Measurements from ENCODE around the gene SULF2. TPM values are rescaled to one million over a fixed set of nuclear protein-coding genes. Genes with fewer than 3 reads are reported as not detected.

Gene SULF2
- total and polyA plus RNA-seq, 9 of the 15 experiments (the other 6 are each of a cell fraction or from before 2014, with no cell fraction given) = 0.33 TPM; not detected in 8

DNA sequence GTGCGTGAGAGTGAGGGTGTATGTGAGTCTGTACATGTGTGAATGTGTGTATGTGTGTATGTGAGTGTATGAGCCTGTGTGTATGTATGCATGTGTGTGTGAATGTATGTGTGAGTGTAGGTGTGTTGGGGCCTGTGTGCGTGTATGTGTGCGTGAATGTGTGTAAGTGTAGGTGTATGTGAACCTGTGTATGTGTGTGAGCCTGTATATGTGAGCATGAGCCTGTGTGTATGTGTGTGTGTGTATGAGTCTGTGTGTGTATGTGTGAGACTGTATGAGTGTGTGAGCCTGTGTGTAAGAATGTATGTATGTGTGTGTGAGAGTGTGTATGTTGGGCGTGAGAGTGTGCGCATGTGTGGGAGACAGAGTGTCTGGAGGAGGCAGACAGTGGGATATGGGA lies 15.8 kb upstream of the SULF2 start:
- in situ Hi-C loops (cut with MboI) = no loop called here
- WGBS (ENCODE audit: insufficient coverage, low coverage, missing lambda C conversion rate) = 0% methylated on average over 5 of the region's 5 CpGs
- no peak overlapping the region for H3K4me2 ChIP-seq (ENCODE audit: insufficient read depth, low read length)
- DNase-seq (ENCODE audit: extremely low read depth in 1 of 4, low spot score in 3 of 4) (no peak), FAIRE-seq (no peak), ATAC-seq (no peak)
- H3K36me3 ChIP-seq (ENCODE audit: control insufficient read depth, insufficient read depth, low read length) = no peaks in the 10 kb centered on the region
- H2AFZ ChIP-seq (ENCODE audit: low read depth, low read length) = no peak overlapping the region
- H3K27ac ChIP-seq (ENCODE audit: extremely low read depth, low read depth, low read length) = no peak overlapping the region
- peaks cover 0 to 3% of the 10 kb centered on the region in 2 experiments; a peak in 1 of 5 replicates for H3K4me1 ChIP-seq (replicated peaks in 1 of 2; ENCODE audit: control insufficient read depth in 2 of 2, insufficient read depth in 2 of 2, low read length in 2 of 2)
- no peaks in the 10 kb centered on the region for H3K9me3 ChIP-seq (replicated peaks; ENCODE audit: control insufficient read depth, insufficient read depth, low read depth, low read length)
- CTCF ChIA-PET (ENCODE audit: low intra/inter-chr PET ratio) = no interaction called here
- H3K9me1 ChIP-seq (ENCODE audit: control insufficient read depth, insufficient read depth, low read length) = no peaks in the 10 kb centered on the region
- H4K20me1 ChIP-seq (replicated peaks; ENCODE audit: control insufficient read depth, insufficient read depth, low read length) = 0 out of 2 replicates have a peak, but pooled peaks cover 4% of the 10 kb centered on the region
- intact Hi-C loops (cut with micrococcal nuclease) = no loop called here
- H3K27me3 ChIP-seq (ENCODE audit: control insufficient read depth in 2 of 2, insufficient read depth in 2 of 2, low read length in 2 of 2) = peaks cover 18 to 40% of the 10 kb centered on the region in 2 experiments; a peak in 4 of 5 replicates
- no peaks in the 10 kb centered on the region for H3K79me2 ChIP-seq (ENCODE audit: control insufficient read depth, insufficient read depth, low read length)
- no peak overlapping the region for H3K4me3 ChIP-seq
- H3K9ac ChIP-seq (ENCODE audit: insufficient read depth in 1 of 2, low read depth in 2 of 2, low read length in 2 of 2) = no peak overlapping the region
- BruUV-seq (replicated peaks) = no TSS peak
- POLR2A ChIA-PET = no interaction called here
- no peak for TF ChIP-seq NFE2L1 (tag; IDR thresholded peaks at IDR 0.05; ENCODE audit: borderline replicate concordance, low read depth)
- no peak for TF ChIP-seq SAFB (IDR thresholded peaks at IDR 0.05; ENCODE audit: borderline replicate concordance, low read depth, low read length)
- TF ChIP-seq DACH1 (IDR thresholded peaks at IDR 0.05; ENCODE audit: partially characterized antibody) = no peak
- TF ChIP-seq SMAD3 (CRISPR knock-in tag; conservative IDR thresholded peaks at IDR 0.05) = no peak
- no peak for TF ChIP-seq TAF15 (IDR thresholded peaks at IDR 0.05; ENCODE audit: low read depth, low read length)
- TF ChIP-seq ELF4 (CRISPR knock-in tag; IDR thresholded peaks at IDR 0.05) = 0 out of 2 replicates have a peak, but pooled peaks have one; percentile 27
- no peak for TF ChIP-seq CBFA2T2 (conservative IDR thresholded peaks at IDR 0.05)
- TF ChIP-seq, protein P1, sequence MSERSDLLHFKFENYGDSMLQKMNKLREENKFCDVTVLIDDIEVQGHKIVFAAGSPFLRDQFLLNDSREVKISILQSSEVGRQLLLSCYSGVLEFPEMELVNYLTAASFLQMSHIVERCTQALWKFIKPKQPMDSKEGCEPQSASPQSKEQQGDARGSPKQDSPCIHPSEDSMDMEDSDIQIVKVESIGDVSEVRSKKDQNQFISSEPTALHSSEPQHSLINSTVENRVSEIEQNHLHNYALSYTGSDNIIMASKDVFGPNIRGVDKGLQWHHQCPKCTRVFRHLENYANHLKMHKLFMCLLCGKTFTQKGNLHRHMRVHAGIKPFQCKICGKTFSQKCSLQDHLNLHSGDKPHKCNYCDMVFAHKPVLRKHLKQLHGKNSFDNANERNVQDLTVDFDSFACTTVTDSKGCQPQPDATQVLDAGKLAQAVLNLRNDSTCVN (CRISPR knock-in tag; IDR thresholded peaks at IDR 0.05) = 0 out of 2 replicates have a peak, but pooled peaks have one; percentile 75
- TF ChIP-seq ILF3 (IDR thresholded peaks at IDR 0.05; ENCODE audit: borderline replicate concordance) = no peak
- no peak for TF ChIP-seq NR2F6 (CRISPR knock-in tag; IDR thresholded peaks at IDR 0.05)
- TF ChIP-seq CBFA2T3 (IDR thresholded peaks at IDR 0.05) = no peak
- no peak for TF ChIP-seq ASH1L (IDR thresholded peaks at IDR 0.05; ENCODE audit: borderline replicate concordance, low read depth, partially characterized antibody)
- TF ChIP-seq, protein P2, sequence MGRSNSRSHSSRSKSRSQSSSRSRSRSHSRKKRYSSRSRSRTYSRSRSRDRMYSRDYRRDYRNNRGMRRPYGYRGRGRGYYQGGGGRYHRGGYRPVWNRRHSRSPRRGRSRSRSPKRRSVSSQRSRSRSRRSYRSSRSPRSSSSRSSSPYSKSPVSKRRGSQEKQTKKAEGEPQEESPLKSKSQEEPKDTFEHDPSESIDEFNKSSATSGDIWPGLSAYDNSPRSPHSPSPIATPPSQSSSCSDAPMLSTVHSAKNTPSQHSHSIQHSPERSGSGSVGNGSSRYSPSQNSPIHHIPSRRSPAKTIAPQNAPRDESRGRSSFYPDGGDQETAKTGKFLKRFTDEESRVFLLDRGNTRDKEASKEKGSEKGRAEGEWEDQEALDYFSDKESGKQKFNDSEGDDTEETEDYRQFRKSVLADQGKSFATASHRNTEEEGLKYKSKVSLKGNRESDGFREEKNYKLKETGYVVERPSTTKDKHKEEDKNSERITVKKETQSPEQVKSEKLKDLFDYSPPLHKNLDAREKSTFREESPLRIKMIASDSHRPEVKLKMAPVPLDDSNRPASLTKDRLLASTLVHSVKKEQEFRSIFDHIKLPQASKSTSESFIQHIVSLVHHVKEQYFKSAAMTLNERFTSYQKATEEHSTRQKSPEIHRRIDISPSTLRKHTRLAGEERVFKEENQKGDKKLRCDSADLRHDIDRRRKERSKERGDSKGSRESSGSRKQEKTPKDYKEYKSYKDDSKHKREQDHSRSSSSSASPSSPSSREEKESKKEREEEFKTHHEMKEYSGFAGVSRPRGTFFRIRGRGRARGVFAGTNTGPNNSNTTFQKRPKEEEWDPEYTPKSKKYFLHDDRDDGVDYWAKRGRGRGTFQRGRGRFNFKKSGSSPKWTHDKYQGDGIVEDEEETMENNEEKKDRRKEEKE (IDR thresholded peaks at IDR 0.05; ENCODE audit: borderline replicate concordance in 1 of 2, control insufficient read depth in 1 of 2, low read depth in 2 of 2, low read length in 1 of 2) = peak in 1 of 2 experiments; percentile 76; a peak in 1 of 4 replicates
- TF ChIP-seq, protein P3, sequence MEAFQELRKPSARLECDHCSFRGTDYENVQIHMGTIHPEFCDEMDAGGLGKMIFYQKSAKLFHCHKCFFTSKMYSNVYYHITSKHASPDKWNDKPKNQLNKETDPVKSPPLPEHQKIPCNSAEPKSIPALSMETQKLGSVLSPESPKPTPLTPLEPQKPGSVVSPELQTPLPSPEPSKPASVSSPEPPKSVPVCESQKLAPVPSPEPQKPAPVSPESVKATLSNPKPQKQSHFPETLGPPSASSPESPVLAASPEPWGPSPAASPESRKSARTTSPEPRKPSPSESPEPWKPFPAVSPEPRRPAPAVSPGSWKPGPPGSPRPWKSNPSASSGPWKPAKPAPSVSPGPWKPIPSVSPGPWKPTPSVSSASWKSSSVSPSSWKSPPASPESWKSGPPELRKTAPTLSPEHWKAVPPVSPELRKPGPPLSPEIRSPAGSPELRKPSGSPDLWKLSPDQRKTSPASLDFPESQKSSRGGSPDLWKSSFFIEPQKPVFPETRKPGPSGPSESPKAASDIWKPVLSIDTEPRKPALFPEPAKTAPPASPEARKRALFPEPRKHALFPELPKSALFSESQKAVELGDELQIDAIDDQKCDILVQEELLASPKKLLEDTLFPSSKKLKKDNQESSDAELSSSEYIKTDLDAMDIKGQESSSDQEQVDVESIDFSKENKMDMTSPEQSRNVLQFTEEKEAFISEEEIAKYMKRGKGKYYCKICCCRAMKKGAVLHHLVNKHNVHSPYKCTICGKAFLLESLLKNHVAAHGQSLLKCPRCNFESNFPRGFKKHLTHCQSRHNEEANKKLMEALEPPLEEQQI (IDR thresholded peaks at IDR 0.05) = no peak
- TF ChIP-seq ZNF212 (CRISPR knock-in tag; IDR thresholded peaks at IDR 0.05) = no peak
- no peak for TF ChIP-seq ZEB2 (IDR thresholded peaks at IDR 0.05)
- TF ChIP-seq HDAC3 (IDR thresholded peaks at IDR 0.05; ENCODE audit: borderline replicate concordance, partially characterized antibody) = no peak
- no peak for TF ChIP-seq GTF2E2 (tag; IDR thresholded peaks at IDR 0.05)
